Measurements from ENCODE around the gene CDC40.
"Not testable (repeated sequence)": the region's sequence is repeated elsewhere in the genome, so short reads cannot be mapped to it uniquely, and the experiment has no call there.

CDC40 gene

GRCh38 chr6:110239526-110240274 is 59.5 kb downstream of the CDC40 start:
- no peaks in the 10 kb centered on the region for H3K4me1 ChIP-seq (ENCODE audit: control insufficient read depth, insufficient read depth, low read length)
- H3K27ac ChIP-seq (ENCODE audit: low read depth, low read length) = no peak overlapping the region
- no peak overlapping the region for H3K9ac ChIP-seq (ENCODE audit: low read length)
- H3K27me3 ChIP-seq (ENCODE audit: control insufficient read depth, insufficient read depth, low read length) = no peaks in the 10 kb centered on the region
- no peak overlapping the region for H3K4me3 ChIP-seq (ENCODE audit: low read depth, low read length)
- H3K36me3 ChIP-seq (ENCODE audit: control insufficient read depth, insufficient read depth, low read length) = no peaks in the 10 kb centered on the region
- H3K9me3 ChIP-seq (ENCODE audit: control insufficient read depth, insufficient read depth, low read depth, low read length) = no peaks in the 10 kb centered on the region

GRCh38 chr6:110244621-110245020 is 64.4 kb downstream of the CDC40 start:
- H3K4me1 ChIP-seq (ENCODE audit: control insufficient read depth, insufficient read depth, low read length); H3K4me3 ChIP-seq (ENCODE audit: low read depth, low read length); H3K9ac ChIP-seq (ENCODE audit: low read length); H3K36me3 ChIP-seq (ENCODE audit: control insufficient read depth, insufficient read depth, low read length); H3K9me3 ChIP-seq (ENCODE audit: control insufficient read depth, insufficient read depth, low read depth, low read length); H3K27ac ChIP-seq (ENCODE audit: low read depth, low read length); H3K27me3 ChIP-seq (ENCODE audit: control insufficient read depth, insufficient read depth, low read length): not testable (repeated sequence)

- no peak overlapping the region for H3K4me3 ChIP-seq (ENCODE audit: low read depth, low read length)
- no peaks in the 10 kb centered on the region for H3K27me3 ChIP-seq (ENCODE audit: control insufficient read depth, insufficient read depth, low read length)
- H3K9ac ChIP-seq (ENCODE audit: low read length) = no peak overlapping the region
- H3K36me3 ChIP-seq (ENCODE audit: control insufficient read depth, insufficient read depth, low read length) = no peaks in the 10 kb centered on the region
- H3K4me1 ChIP-seq (ENCODE audit: control insufficient read depth, insufficient read depth, low read length) = peaks cover 5% of the 10 kb centered on the region; the same call in 1 of the 2 replicates
- no peaks in the 10 kb centered on the region for H3K9me3 ChIP-seq (ENCODE audit: control insufficient read depth, insufficient read depth, low read depth, low read length)
- no peak overlapping the region for H3K27ac ChIP-seq (ENCODE audit: low read depth, low read length)
Measured at GRCh38 chr6:110246378-110246777, 66.2 kb downstream of the CDC40 start.

- Histone ChIP-seq H3K4me3 (ENCODE audit: low read depth, low read length) (no peak overlapping the region), H3K27ac (ENCODE audit: low read depth, low read length) (no peak overlapping the region), H3K4me1 (ENCODE audit: control insufficient read depth, insufficient read depth, low read length) (peaks cover 5% of the 10 kb centered on the region; the same call in 1 of the 2 replicates), H3K36me3 (ENCODE audit: control insufficient read depth, insufficient read depth, low read length) (no peaks in the 10 kb centered on the region), H3K9ac (ENCODE audit: low read length) (no peak overlapping the region), H3K9me3 (ENCODE audit: control insufficient read depth, insufficient read depth, low read depth, low read length) (no peaks in the 10 kb centered on the region), H3K27me3 (ENCODE audit: control insufficient read depth, insufficient read depth, low read length) (no peaks in the 10 kb centered on the region)
Measured at GRCh38 chr6:110246900-110247546, 66.8 kb downstream of the CDC40 start.

GRCh38 chr6:110250058-110250457 is 69.8 kb downstream of the CDC40 start:
- no peaks in the 10 kb centered on the region for H3K36me3 ChIP-seq (ENCODE audit: control insufficient read depth, insufficient read depth, low read length)
- H3K9ac ChIP-seq (ENCODE audit: low read length) = no peak overlapping the region
- no peak overlapping the region for H3K27ac ChIP-seq (ENCODE audit: low read depth, low read length)

GRCh38 chr6:110250838-110251237 is 70.6 kb downstream of the CDC40 start:
- no peaks in the 10 kb centered on the region for H3K27me3 ChIP-seq (ENCODE audit: control insufficient read depth, insufficient read depth, low read length)
- no peak overlapping the region for H3K27ac ChIP-seq (ENCODE audit: low read depth, low read length)
- no peaks in the 10 kb centered on the region for H3K36me3 ChIP-seq (ENCODE audit: control insufficient read depth, insufficient read depth, low read length)
- H3K4me3 ChIP-seq (ENCODE audit: low read depth, low read length) = no peak overlapping the region
- H3K9me3 ChIP-seq (ENCODE audit: control insufficient read depth, insufficient read depth, low read depth, low read length) = no peaks in the 10 kb centered on the region
- H3K4me1 ChIP-seq (ENCODE audit: control insufficient read depth, insufficient read depth, low read length) = peaks cover 5% of the 10 kb centered on the region; the same call in 1 of the 2 replicates
- H3K9ac ChIP-seq (ENCODE audit: low read length) = no peak overlapping the region

More at GRCh38 chr6:110250058-110250457, 69.8 kb downstream of the CDC40 start:
- Histone ChIP-seq H3K27me3 (ENCODE audit: control insufficient read depth, insufficient read depth, low read length) (no peaks in the 10 kb centered on the region), H3K9me3 (ENCODE audit: control insufficient read depth, insufficient read depth, low read depth, low read length) (no peaks in the 10 kb centered on the region), H3K4me3 (ENCODE audit: low read depth, low read length) (no peak overlapping the region), H3K4me1 (ENCODE audit: control insufficient read depth, insufficient read depth, low read length) (peaks cover 5% of the 10 kb centered on the region; the same call in 1 of the 2 replicates)

GRCh38 chr6:110255211-110255750 is 75.1 kb downstream of the CDC40 start:
- Histone ChIP-seq H3K4me3 (ENCODE audit: low read depth, low read length) (no peak overlapping the region), H3K9ac (ENCODE audit: low read length) (no peak overlapping the region), H3K27ac (ENCODE audit: low read depth, low read length) (no peak overlapping the region), H3K27me3 (ENCODE audit: control insufficient read depth, insufficient read depth, low read length) (no peaks in the 10 kb centered on the region), H3K36me3 (ENCODE audit: control insufficient read depth, insufficient read depth, low read length) (no peaks in the 10 kb centered on the region), H3K4me1 (ENCODE audit: control insufficient read depth, insufficient read depth, low read length) (no peaks in the 10 kb centered on the region), H3K9me3 (ENCODE audit: control insufficient read depth, insufficient read depth, low read depth, low read length) (peaks cover 15% of the 10 kb centered on the region)

GRCh38 chr6:110256366-110256765 is 76.1 kb downstream of the CDC40 start:
- no peak overlapping the region for H3K4me3 ChIP-seq (ENCODE audit: low read depth, low read length)
- H3K27ac ChIP-seq (ENCODE audit: low read depth, low read length) = no peak overlapping the region
- H3K9me3 ChIP-seq (ENCODE audit: control insufficient read depth, insufficient read depth, low read depth, low read length) = peaks cover 15% of the 10 kb centered on the region
- no peaks in the 10 kb centered on the region for H3K27me3 ChIP-seq (ENCODE audit: control insufficient read depth, insufficient read depth, low read length)
- H3K4me1 ChIP-seq (ENCODE audit: control insufficient read depth, insufficient read depth, low read length) = no peaks in the 10 kb centered on the region
- H3K9ac ChIP-seq (ENCODE audit: low read length) = no peak overlapping the region
- no peaks in the 10 kb centered on the region for H3K36me3 ChIP-seq (ENCODE audit: control insufficient read depth, insufficient read depth, low read length)

GRCh38 chr6:110265273-110265672 is 85.0 kb downstream of the CDC40 start:
- Histone ChIP-seq H3K27me3 (ENCODE audit: control insufficient read depth, insufficient read depth, low read length) (no peaks in the 10 kb centered on the region), H3K36me3 (ENCODE audit: control insufficient read depth, insufficient read depth, low read length) (no peaks in the 10 kb centered on the region), H3K4me1 (ENCODE audit: control insufficient read depth, insufficient read depth, low read length) (peaks cover 11% of the 10 kb centered on the region), H3K9ac (ENCODE audit: low read length) (no peak overlapping the region), H3K27ac (ENCODE audit: low read depth, low read length) (no peak overlapping the region), H3K4me3 (ENCODE audit: low read depth, low read length) (no peak overlapping the region), H3K9me3 (ENCODE audit: control insufficient read depth, insufficient read depth, low read depth, low read length) (no peaks in the 10 kb centered on the region; the same call in 1 of the 2 replicates)

GRCh38 chr6:110266996-110267395 is 86.8 kb downstream of the CDC40 start:
- Histone ChIP-seq H3K36me3 (ENCODE audit: control insufficient read depth, insufficient read depth, low read length) (no peaks in the 10 kb centered on the region), H3K4me3 (ENCODE audit: low read depth, low read length) (no peak overlapping the region), H3K4me1 (ENCODE audit: control insufficient read depth, insufficient read depth, low read length) (peaks cover 14% of the 10 kb centered on the region), H3K9me3 (ENCODE audit: control insufficient read depth, insufficient read depth, low read depth, low read length) (no peaks in the 10 kb centered on the region; the same call in 1 of the 2 replicates), H3K27ac (ENCODE audit: low read depth, low read length) (no peak overlapping the region), H3K9ac (ENCODE audit: low read length) (no peak overlapping the region), H3K27me3 (ENCODE audit: control insufficient read depth, insufficient read depth, low read length) (no peaks in the 10 kb centered on the region)

GRCh38 chr6:110269623-110270022 is 89.4 kb downstream of the CDC40 start:
- Histone ChIP-seq H3K27me3 (ENCODE audit: control insufficient read depth, insufficient read depth, low read length) (no peaks in the 10 kb centered on the region), H3K36me3 (ENCODE audit: control insufficient read depth, insufficient read depth, low read length) (no peaks in the 10 kb centered on the region), H3K4me3 (ENCODE audit: low read depth, low read length) (peak overlapping the region; percentile 22), H3K27ac (ENCODE audit: low read depth, low read length) (peak overlapping the region; percentile 86), H3K9ac (ENCODE audit: low read length) (peak overlapping the region; percentile 10), H3K9me3 (ENCODE audit: control insufficient read depth, insufficient read depth, low read depth, low read length) (no peaks in the 10 kb centered on the region; the same call in 1 of the 2 replicates), H3K4me1 (ENCODE audit: control insufficient read depth, insufficient read depth, low read length) (peaks cover 14% of the 10 kb centered on the region)
